Measurements from ENCODE around the gene NKD2.

NKD2 gene

DNA sequence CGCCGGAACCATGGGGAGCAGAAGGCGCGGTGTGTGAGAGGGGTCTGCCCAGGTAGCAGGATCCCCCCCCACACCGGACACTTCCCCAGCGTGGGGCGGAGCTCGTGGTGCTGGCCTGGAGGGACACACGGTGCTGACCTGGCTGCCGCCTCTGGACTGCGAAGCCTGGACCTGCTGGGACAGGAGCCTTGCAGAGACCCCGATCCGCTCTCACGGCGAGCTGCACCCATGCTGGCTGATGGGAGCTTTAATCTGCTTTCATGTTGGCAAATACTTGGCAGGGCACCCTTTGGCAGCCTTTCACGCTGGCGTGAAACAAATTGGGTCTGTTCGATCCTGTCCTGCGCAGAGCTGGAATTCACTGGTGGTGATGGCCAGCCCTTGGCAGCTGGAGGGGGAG is 7.4 kb downstream of the NKD2 start:
- Histone ChIP-seq H3K36me3 (no peaks in the 10 kb centered on the region), H3K27ac (no peak overlapping the region), H3K4me3 (ENCODE audit: low read depth in 1 of 2, low read length in 1 of 2) (no peak overlapping the region), H3K9me3 (no peaks in the 10 kb centered on the region), H3K4me1 (ENCODE audit: control insufficient read depth in 1 of 2, insufficient read depth in 1 of 2, low read depth in 1 of 2, low read length in 1 of 2) (no peaks in the 10 kb centered on the region), H3K27me3 (peaks cover 17% of the 10 kb centered on the region)
- TF ChIP-seq, protein P1, sequence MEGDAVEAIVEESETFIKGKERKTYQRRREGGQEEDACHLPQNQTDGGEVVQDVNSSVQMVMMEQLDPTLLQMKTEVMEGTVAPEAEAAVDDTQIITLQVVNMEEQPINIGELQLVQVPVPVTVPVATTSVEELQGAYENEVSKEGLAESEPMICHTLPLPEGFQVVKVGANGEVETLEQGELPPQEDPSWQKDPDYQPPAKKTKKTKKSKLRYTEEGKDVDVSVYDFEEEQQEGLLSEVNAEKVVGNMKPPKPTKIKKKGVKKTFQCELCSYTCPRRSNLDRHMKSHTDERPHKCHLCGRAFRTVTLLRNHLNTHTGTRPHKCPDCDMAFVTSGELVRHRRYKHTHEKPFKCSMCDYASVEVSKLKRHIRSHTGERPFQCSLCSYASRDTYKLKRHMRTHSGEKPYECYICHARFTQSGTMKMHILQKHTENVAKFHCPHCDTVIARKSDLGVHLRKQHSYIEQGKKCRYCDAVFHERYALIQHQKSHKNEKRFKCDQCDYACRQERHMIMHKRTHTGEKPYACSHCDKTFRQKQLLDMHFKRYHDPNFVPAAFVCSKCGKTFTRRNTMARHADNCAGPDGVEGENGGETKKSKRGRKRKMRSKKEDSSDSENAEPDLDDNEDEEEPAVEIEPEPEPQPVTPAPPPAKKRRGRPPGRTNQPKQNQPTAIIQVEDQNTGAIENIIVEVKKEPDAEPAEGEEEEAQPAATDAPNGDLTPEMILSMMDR (IDR thresholded peaks at IDR 0.05), result no peak

DNA sequence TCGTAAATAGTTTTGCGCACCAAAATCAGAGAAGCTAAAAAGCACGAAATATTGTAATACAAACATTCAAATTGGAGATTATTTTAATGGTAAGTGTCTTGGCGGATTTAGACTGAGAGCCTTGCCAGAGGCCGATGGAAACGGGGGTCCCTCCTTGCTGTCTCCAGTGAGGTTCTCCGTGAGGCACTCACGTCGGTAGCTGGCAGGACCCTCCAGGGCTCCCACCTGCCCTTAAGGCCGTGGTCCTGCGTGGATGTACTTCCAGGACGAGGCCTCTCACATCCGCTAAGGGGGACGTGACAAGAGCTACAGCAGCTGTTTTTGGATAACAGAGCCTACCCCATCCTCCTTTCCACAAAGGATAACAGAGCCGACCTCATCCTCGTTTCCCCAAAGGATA is 7.9 kb downstream of the NKD2 start:
- H3K27ac ChIP-seq, result no peak overlapping the region
- H3K36me3 ChIP-seq, result no peaks in the 10 kb centered on the region
- TF ChIP-seq, protein P1 (IDR thresholded peaks at IDR 0.05), result no peak
- no peak overlapping the region for H3K4me3 ChIP-seq (ENCODE audit: low read depth in 1 of 2, low read length in 1 of 2)
- no peaks in the 10 kb centered on the region for H3K9me3 ChIP-seq
- H3K27me3 ChIP-seq, result peaks cover 12% of the 10 kb centered on the region
- no peaks in the 10 kb centered on the region for H3K4me1 ChIP-seq (ENCODE audit: control insufficient read depth in 1 of 2, insufficient read depth in 1 of 2, low read depth in 1 of 2, low read length in 1 of 2)

DNA sequence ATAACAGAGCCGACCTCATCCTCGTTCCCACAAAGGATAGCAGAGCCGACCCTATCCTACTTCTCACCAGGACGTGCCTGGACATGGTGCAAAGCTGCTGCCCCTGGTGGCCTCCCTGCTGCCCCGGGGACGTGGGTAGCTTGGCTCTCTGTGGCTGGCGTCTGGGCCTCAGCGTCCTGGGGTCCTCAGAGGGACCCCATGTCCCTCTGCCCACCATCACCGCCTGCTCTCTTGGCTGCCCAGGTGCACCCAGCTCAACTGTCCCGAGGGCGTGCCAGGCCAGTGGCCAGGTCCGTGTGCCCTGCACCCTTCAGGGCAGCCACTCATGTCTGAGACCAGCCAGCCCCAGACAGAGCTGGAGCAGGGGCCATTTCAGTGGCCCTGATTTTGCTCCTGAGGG is 8.5 kb downstream of the NKD2 start:
- Histone ChIP-seq H3K4me1 (ENCODE audit: control insufficient read depth in 1 of 2, insufficient read depth in 1 of 2, low read depth in 1 of 2, low read length in 1 of 2) (no peaks in the 10 kb centered on the region), H3K36me3 (no peaks in the 10 kb centered on the region), H3K27ac (no peak overlapping the region), H3K4me3 (ENCODE audit: low read depth in 1 of 2, low read length in 1 of 2) (no peak overlapping the region), H3K27me3 (peaks cover 7% of the 10 kb centered on the region), H3K9me3 (no peaks in the 10 kb centered on the region)
- TF ChIP-seq, protein P1 (IDR thresholded peaks at IDR 0.05), result no peak

DNA sequence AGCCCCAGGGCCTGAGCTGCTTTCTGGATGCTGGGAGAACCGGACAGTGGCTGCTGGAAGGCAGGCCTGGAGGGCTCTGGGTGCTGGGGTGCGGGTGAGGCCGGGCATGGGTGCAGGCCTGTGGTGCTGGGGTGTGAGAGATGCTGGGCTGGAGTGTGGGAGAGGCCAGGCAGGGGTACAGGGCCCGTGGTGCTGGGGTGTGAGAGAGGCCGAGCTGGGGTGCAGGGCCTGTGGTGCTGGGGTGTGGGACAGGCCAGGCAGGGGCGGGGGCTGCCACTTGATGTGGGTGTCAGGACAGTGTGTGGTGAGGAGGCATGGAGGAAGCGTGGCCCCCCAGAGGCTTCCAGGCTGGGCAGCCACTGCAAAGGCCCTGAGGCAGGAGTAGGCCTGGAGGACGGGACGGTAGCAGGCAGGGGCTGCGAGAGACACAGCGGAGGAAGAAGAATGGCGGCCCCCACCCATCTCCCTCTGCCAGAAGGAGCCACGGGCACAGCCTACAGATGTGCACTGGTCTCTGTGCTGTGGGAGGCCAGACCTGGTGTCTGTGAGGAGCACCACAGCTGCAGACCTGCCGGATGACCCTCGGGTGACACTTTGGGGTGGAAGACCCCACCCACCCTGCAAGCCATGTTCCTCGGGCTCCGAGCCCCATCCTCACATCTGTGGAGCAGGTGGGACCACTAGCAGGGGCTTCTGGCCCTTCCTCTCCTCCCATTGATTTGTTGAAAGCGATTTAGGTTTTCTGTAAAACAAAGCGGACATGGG is 9.3 kb downstream of the NKD2 start:
- TF ChIP-seq, protein P1 (IDR thresholded peaks at IDR 0.05), result no peak
- no peak overlapping the region for H3K4me3 ChIP-seq (ENCODE audit: low read depth in 1 of 2, low read length in 1 of 2)
- H3K36me3 ChIP-seq, result no peaks in the 10 kb centered on the region
- H3K4me1 ChIP-seq (ENCODE audit: control insufficient read depth in 1 of 2, insufficient read depth in 1 of 2, low read depth in 1 of 2, low read length in 1 of 2), result no peaks in the 10 kb centered on the region
- no peaks in the 10 kb centered on the region for H3K27me3 ChIP-seq
- H3K9me3 ChIP-seq, result no peaks in the 10 kb centered on the region
- no peak overlapping the region for H3K27ac ChIP-seq

DNA sequence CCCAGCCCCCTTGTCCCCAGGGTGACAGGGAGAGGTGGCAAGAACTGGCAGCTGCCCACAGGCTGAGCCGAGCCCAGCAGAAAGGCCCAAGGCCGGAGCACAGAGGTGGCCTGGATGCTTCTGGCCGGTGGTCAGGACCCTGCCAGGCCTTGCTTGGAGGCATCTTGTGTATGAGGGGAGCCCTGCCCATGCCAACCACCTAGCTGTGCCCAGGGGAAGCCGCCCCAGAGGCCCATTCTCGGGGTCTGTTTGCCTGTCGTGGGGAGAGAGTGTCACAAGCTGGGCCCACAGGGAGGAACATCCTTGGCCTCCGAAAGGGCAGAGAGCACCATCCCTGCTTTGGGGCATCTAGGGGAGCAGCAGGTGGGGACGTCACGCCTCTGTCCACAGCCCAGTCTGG is 10.0 kb downstream of the NKD2 start:
- Histone ChIP-seq H3K27me3 (no peaks in the 10 kb centered on the region), H3K36me3 (no peaks in the 10 kb centered on the region), H3K4me1 (ENCODE audit: control insufficient read depth in 1 of 2, insufficient read depth in 1 of 2, low read depth in 1 of 2, low read length in 1 of 2) (no peaks in the 10 kb centered on the region), H3K27ac (no peak overlapping the region), H3K4me3 (ENCODE audit: low read depth in 1 of 2, low read length in 1 of 2) (no peak overlapping the region), H3K9me3 (no peaks in the 10 kb centered on the region)
- TF ChIP-seq, protein P1 (IDR thresholded peaks at IDR 0.05), result no peak

Measured in neutrophil (primary cell).